Hepatocyte (in vitro differentiated cells): Measurements from ENCODE around the gene MPLKIP. TPM values are rescaled to one million over a fixed set of nuclear protein-coding genes. Genes with fewer than 3 reads are reported as not detected.

Source experiments
- DNase-seq: peaks from one replicate; pipeline ENCODE4 v3.0.0-alpha.2; 2016; ENCODE audit warnings: low spot score
- H2AFZ ChIP-seq: fragments of 200-600 bp; sonication (generic); 2 replicates; pipeline ENCODE4 v1.6.0; 2016; ENCODE audit warnings: antibody characterized with exemption, mild to moderate bottlenecking
- H3K27ac ChIP-seq: fragments of 200-600 bp; sonication (generic); 2 replicates; pipeline ENCODE4 v1.5.1; 2016; ENCODE audit warnings: mild to moderate bottlenecking
- H3K27me3 ChIP-seq: fragments of 200-600 bp; sonication (generic); 2 replicates; pipeline ENCODE4 v1.6.1; 2016
- H3K36me3 ChIP-seq: fragments of 200-600 bp; sonication (generic); replicated peaks from 2 replicates; pipeline ENCODE4 v1.5.1; 2016; ENCODE audit warnings: low read depth; ENCODE audit not compliant: insufficient read depth
- H3K4me1 ChIP-seq: fragments of 200-600 bp; sonication (generic); 2 replicates; pipeline ENCODE4 v1.5.1; 2016; ENCODE audit warnings: mild to moderate bottlenecking, moderate library complexity; ENCODE audit not compliant: insufficient read depth
- H3K4me2 ChIP-seq: fragments of 200-600 bp; sonication (generic); 2 replicates; pipeline ENCODE4 v1.6.0; 2016
- H3K4me3 ChIP-seq: fragments of 200-600 bp; sonication (generic); 2 replicates; pipeline ENCODE4 v1.5.1; 2016; ENCODE audit warnings: mild to moderate bottlenecking
- H3K79me2 ChIP-seq: fragments of 200-600 bp; sonication (generic); 2 replicates; pipeline ENCODE4 v1.6.0; 2017; ENCODE audit warnings: mild to moderate bottlenecking
- H3K9me2 ChIP-seq: fragments of 200-600 bp; sonication (generic); replicated peaks from 2 replicates; pipeline ENCODE4 v1.6.0; 2017; ENCODE audit warnings: mild to moderate bottlenecking; ENCODE audit not compliant: insufficient read depth
- H3K9me3 ChIP-seq: fragments of 200-600 bp; sonication (generic); 2 replicates; pipeline ENCODE4 v1.5.1; 2016; ENCODE audit warnings: low read depth, mild to moderate bottlenecking
- H4K20me1 ChIP-seq: fragments of 200-600 bp; sonication (generic); 2 replicates; pipeline ENCODE4 v1.6.0; 2016; ENCODE audit warnings: mild to moderate bottlenecking; ENCODE audit not compliant: insufficient read depth, poor library complexity, severe bottlenecking
- EZH2 ChIP-seq: fragments of 200-600 bp; sonication (generic); IDR thresholded peaks from 2 replicates; pipeline ENCODE4 v1.6.1; 2016; ENCODE audit warnings: antibody characterized with exemption, mild to moderate bottlenecking, borderline replicate concordance
- EZH2phosphoT487 ChIP-seq: fragments of 200-600 bp; sonication (generic); IDR thresholded peaks from one replicate; pipeline ENCODE4 v1.6.1; 2018; ENCODE audit warnings: antibody characterized with exemption, mild to moderate bottlenecking, low read depth, moderate library complexity; ENCODE audit not compliant: unreplicated experiment, severe bottlenecking
- WGBS: methylation state at CpG from one replicate; pipeline ENCODE4 v1.1.6; 2016; ENCODE audit warnings: low lambda C conversion rate; ENCODE audit errors: missing lambda C conversion rate; 5-methylcytosine and 5-hydroxymethylcytosine counted together
- polyA plus RNA-seq: library from polyadenylated mRNA; unstranded; fragments of >200 nt; fragmentation: Nextera tagmentation; extraction: Ambion mirVana; gene quantifications from 2 replicates; pipeline ENCODE4 v1.2.1, GENCODE V29; 2016
- total RNA-seq: library from RNA; depleted of rRNA; stranded (reverse); fragments of >200 nt; gene quantifications from 2 replicates; pipeline ENCODE4 v1.2.3, GENCODE V29; 2014
- TF ChIP-seq, protein P1 (sequence below): fragments of 200-600 bp; sonication (generic); IDR thresholded peaks from 2 replicates; pipeline ENCODE4 v1.5.1; 2016; ENCODE audit warnings: antibody characterized with exemption, mild to moderate bottlenecking; ENCODE audit not compliant: poor library complexity

The MPLKIP gene
- total RNA-seq (42.5 and 46.9 TPM in 2 replicates), polyA plus RNA-seq (64.6 and 70.9 TPM in 2 replicates)

DNA sequence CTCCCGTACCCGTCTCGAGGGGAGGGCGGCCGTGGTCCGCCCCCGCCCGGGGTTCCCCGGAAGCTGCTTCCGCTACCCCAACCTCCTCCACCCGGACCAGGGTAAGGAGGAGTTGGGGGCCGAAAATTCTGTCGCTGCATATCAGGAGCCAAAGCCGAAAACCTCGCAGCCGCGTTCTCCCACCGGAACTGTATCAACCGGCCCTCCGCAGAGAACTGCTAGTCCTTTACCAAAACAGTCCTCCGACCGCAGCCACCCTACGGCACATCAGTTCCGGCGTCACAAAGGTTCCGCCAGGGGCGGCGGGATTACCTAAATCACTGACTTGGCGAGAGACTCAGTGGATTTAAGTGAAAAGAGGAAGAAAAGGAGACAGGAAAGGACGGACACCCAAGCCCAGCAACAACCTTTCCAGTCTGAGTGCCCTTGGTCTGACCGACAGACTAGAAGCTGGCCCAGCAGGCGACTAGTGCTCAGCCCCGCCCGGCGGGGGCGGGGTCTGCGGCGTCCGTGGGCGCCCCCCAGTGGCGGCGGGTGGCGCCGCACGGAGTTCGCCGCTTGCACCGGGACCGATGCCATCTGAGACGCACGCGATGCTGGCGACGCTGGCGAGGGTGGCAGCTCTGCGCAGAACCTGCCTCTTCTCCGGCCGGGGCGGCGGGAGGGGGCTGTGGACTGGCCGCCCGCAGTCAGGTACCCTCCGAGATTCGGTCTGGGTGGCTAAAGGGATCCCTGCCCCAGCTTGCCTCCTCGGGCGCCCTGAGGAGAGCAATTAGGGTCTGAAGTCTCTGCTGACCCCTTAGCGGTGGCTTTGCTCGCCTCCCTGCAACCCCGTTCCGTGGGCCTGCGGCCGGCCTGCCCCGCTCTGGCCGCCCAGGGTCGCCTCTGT is at the start of gene MPLKIP, which contains the start of gene SUGCT:
Gene MPLKIP, minus strand, starts transcription at position 195 of the 889 bp plus-strand sequence. Its CDS starts 55 bp downstream, at position 140.
Gene SUGCT, plus strand, starts transcription at position 578 of the 889 bp plus-strand sequence.
- Histone ChIP-seq H3K9me2 (no peaks in the 10 kb centered on the region), H3K4me2 (peak within 1 kb of the TSS; percentile 97), H3K79me2 (peaks cover 47% of the 10 kb centered on the region), H2AFZ (peak within 1 kb of the TSS; percentile 93), H3K4me1 (peaks cover 6% of the 10 kb centered on the region), H3K9me3 (no peaks in the 10 kb centered on the region), H3K27me3 (no peaks in the 10 kb centered on the region), H4K20me1 (peaks cover 14% of the 10 kb centered on the region), H3K27ac (peak within 1 kb of the TSS; percentile 97), H3K4me3 (peak within 1 kb of the TSS; percentile 95), H3K36me3 (no peaks in the 10 kb centered on the region)
- TF ChIP-seq EZH2phosphoT487: no peak
- TF ChIP-seq, protein P1, sequence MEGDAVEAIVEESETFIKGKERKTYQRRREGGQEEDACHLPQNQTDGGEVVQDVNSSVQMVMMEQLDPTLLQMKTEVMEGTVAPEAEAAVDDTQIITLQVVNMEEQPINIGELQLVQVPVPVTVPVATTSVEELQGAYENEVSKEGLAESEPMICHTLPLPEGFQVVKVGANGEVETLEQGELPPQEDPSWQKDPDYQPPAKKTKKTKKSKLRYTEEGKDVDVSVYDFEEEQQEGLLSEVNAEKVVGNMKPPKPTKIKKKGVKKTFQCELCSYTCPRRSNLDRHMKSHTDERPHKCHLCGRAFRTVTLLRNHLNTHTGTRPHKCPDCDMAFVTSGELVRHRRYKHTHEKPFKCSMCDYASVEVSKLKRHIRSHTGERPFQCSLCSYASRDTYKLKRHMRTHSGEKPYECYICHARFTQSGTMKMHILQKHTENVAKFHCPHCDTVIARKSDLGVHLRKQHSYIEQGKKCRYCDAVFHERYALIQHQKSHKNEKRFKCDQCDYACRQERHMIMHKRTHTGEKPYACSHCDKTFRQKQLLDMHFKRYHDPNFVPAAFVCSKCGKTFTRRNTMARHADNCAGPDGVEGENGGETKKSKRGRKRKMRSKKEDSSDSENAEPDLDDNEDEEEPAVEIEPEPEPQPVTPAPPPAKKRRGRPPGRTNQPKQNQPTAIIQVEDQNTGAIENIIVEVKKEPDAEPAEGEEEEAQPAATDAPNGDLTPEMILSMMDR: peak; percentile 93
- WGBS: 2% methylated on average over 66 of the region's 75 CpGs
- peak; percentile 93 for DNase-seq

- H3K4me2 ChIP-seq: no peak overlapping the region
- H3K27me3 ChIP-seq: no peaks in the 10 kb centered on the region
- no peaks in the 10 kb centered on the region for H3K4me1 ChIP-seq
- H3K9me3 ChIP-seq: no peaks in the 10 kb centered on the region
- no peaks in the 10 kb centered on the region for H3K36me3 ChIP-seq
- no peak for DNase-seq
- no peaks in the 10 kb centered on the region for H3K79me2 ChIP-seq
- H3K9me2 ChIP-seq: no peaks in the 10 kb centered on the region
- H3K27ac ChIP-seq: no peak overlapping the region
- H2AFZ ChIP-seq: no peak overlapping the region
- 84% methylated on average over 4 of the region's 4 CpGs for WGBS
- no peaks in the 10 kb centered on the region for H4K20me1 ChIP-seq
- no peak for TF ChIP-seq EZH2
- TF ChIP-seq EZH2phosphoT487: no peak
- TF ChIP-seq, protein P1: no peak
- no peak overlapping the region for H3K4me3 ChIP-seq
Observed at GRCh38 chr7:40182452-40182851, 48.0 kb upstream of the MPLKIP start.

DNA sequence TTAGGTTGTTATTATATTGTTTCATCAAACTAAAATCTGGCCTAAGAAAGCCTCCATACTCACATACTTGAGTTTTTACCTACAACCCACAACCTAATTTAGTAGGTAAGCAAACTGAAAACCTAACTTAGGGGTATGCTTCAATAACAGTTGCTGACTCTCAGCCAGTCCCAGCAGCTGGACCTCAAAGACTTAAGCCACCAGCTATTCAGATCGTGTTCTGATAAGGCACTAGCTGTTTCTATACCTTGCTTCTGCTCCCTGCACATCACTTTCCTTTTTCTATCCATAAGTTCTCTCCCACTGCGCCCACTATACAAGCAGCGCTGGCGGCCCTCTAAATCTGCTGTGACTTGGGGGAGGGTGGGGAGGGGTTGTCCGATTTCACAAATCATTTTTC is 42.6 kb upstream of the MPLKIP start:
- no peaks in the 10 kb centered on the region for H4K20me1 ChIP-seq
- H3K79me2 ChIP-seq: no peaks in the 10 kb centered on the region
- WGBS: 89% methylated on average over 5 of the region's 5 CpGs
- no peak for DNase-seq
- H3K27me3 ChIP-seq: no peaks in the 10 kb centered on the region
- H3K4me1 ChIP-seq: no peaks in the 10 kb centered on the region
- no peak overlapping the region for H3K4me2 ChIP-seq
- H2AFZ ChIP-seq: no peak overlapping the region
- TF ChIP-seq, protein P1: no peak
- TF ChIP-seq EZH2phosphoT487 (no peak), EZH2 (no peak)
- no peaks in the 10 kb centered on the region for H3K9me3 ChIP-seq
- H3K9me2 ChIP-seq: no peaks in the 10 kb centered on the region
- H3K27ac ChIP-seq: no peak overlapping the region
- no peak overlapping the region for H3K4me3 ChIP-seq
- no peaks in the 10 kb centered on the region for H3K36me3 ChIP-seq
